Hepatocyte (in vitro differentiated cells): Measurements from ENCODE around the gene PDGFD.

Experiments
- EZH2 ChIP-seq: fragments of 200-600 bp; sonication (generic); IDR thresholded peaks from 2 replicates; pipeline ENCODE4 v1.6.1; 2016; ENCODE audit warnings: antibody characterized with exemption, mild to moderate bottlenecking, borderline replicate concordance
- EZH2phosphoT487 ChIP-seq: fragments of 200-600 bp; sonication (generic); IDR thresholded peaks from one replicate; pipeline ENCODE4 v1.6.1; 2018; ENCODE audit warnings: antibody characterized with exemption, mild to moderate bottlenecking, low read depth, moderate library complexity; ENCODE audit not compliant: unreplicated experiment, severe bottlenecking
- TF ChIP-seq, protein P1 (sequence below): fragments of 200-600 bp; sonication (generic); IDR thresholded peaks from 2 replicates; pipeline ENCODE4 v1.5.1; 2016; ENCODE audit warnings: antibody characterized with exemption, mild to moderate bottlenecking; ENCODE audit not compliant: poor library complexity

DNA sequence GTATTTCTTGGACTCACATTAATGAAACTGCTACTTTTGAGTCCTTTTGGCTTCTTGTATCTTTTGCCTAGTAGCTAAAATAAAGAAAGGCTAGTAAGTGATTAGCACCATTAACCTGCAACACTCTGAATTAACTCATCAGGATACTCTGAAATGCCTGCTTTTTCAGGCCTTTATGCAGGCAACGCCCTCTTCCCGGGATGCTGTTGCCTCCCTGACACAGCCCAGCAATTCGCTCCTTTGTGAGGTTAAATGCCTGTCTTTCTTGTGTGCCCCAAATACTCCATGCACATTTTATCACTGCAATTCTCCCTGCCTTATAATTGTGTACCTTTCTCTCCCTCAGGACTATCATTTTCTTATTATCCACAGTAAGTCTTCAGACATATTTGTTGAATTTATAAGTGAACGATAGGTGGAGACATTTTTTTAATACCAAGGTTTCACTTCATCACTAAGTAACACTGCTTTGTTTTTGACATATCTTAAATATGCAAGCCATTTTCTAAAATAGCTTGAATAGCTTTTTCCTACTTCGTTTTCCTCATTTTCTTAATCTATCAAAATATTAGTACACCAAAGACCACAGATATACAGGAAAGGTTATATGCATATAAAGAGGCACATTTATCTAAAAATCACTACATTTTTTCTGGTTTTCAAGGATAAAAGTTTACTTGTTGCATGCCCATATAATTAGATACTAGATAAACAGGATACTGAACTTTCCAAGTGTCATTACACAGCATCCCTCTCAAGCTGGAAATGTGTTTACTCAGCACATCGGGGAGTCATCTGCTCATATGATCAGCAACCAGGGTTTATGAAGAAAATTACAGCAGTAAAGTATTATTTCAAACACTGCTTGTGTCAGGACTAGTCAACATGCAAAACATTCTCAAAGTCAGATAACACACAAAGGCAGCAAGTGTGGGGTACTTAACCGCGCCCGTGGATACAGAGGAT, 176.0 kb downstream of the PDGFD start:
- no peak for TF ChIP-seq EZH2
- TF ChIP-seq, protein P1, sequence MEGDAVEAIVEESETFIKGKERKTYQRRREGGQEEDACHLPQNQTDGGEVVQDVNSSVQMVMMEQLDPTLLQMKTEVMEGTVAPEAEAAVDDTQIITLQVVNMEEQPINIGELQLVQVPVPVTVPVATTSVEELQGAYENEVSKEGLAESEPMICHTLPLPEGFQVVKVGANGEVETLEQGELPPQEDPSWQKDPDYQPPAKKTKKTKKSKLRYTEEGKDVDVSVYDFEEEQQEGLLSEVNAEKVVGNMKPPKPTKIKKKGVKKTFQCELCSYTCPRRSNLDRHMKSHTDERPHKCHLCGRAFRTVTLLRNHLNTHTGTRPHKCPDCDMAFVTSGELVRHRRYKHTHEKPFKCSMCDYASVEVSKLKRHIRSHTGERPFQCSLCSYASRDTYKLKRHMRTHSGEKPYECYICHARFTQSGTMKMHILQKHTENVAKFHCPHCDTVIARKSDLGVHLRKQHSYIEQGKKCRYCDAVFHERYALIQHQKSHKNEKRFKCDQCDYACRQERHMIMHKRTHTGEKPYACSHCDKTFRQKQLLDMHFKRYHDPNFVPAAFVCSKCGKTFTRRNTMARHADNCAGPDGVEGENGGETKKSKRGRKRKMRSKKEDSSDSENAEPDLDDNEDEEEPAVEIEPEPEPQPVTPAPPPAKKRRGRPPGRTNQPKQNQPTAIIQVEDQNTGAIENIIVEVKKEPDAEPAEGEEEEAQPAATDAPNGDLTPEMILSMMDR: no peak
- no peak for TF ChIP-seq EZH2phosphoT487
